GM18909 (cell line): ENCODE data around the gene DPP6.
"Not testable (repeated sequence)": the region's sequence is repeated elsewhere in the genome, so short reads cannot be mapped to it uniquely, and the experiment has no call there.

Source experiments
- ATAC-seq: cut with Tn5 transposase; IDR thresholded peaks from one replicate; pipeline ENCODE4 v1.9.1; 2021; ENCODE audit warnings: mild to moderate bottlenecking; ENCODE audit not compliant: unreplicated experiment, poor library complexity

The DPP6 gene

GRCh38 chr7:154911411-154911810, 859.2 kb downstream of the DPP6 start:
- ATAC-seq, result no peak

- no peak for ATAC-seq
Observed at GRCh38 chr7:154911862-154912455, 859.8 kb downstream of the DPP6 start.

GRCh38 chr7:154912871-154913637, 860.9 kb downstream of the DPP6 start:
- no peak for ATAC-seq

- peak; percentile 98 for ATAC-seq
Observed at GRCh38 chr7:154913638-154914307, 861.6 kb downstream of the DPP6 start.

- no peak for ATAC-seq
Observed at GRCh38 chr7:154914308-154914995, 862.3 kb downstream of the DPP6 start.

- no peak for ATAC-seq
Observed at GRCh38 chr7:154914996-154915380, 862.8 kb downstream of the DPP6 start.

GRCh38 chr7:154915600-154915999, 863.4 kb downstream of the DPP6 start:
- ATAC-seq, result no peak

GRCh38 chr7:154916381-154916780, 864.2 kb downstream of the DPP6 start:
- ATAC-seq, result no peak

GRCh38 chr7:154916856-154917807, 864.9 kb downstream of the DPP6 start:
- no peak for ATAC-seq

GRCh38 chr7:154917808-154918160, 865.6 kb downstream of the DPP6 start:
- ATAC-seq, result no peak

GRCh38 chr7:154918266-154918665, 866.1 kb downstream of the DPP6 start:
- ATAC-seq, result no peak

GRCh38 chr7:154918741-154919140, 866.5 kb downstream of the DPP6 start:
- ATAC-seq, result no peak

GRCh38 chr7:154919344-154920225, 867.4 kb downstream of the DPP6 start:
- ATAC-seq, result no peak

- ATAC-seq, result not testable (repeated sequence)
Observed at GRCh38 chr7:154922472-154922871, 870.3 kb downstream of the DPP6 start.

- peak; percentile 63 for ATAC-seq
Observed at GRCh38 chr7:154927624-154928125, 875.5 kb downstream of the DPP6 start.

- peak; percentile 85 for ATAC-seq
Observed at GRCh38 chr7:154928136-154929005, 876.2 kb downstream of the DPP6 start.

- ATAC-seq, result no peak
Observed at GRCh38 chr7:154929006-154929726, 877.0 kb downstream of the DPP6 start.
